ENCODE results near the gene KSR1.

- TF ChIP-seq CREB1 (IDR thresholded peaks at IDR 0.05; ENCODE audit: low read depth) (no peak), TEAD4 (IDR thresholded peaks at IDR 0.05) (no peak), EP300 (IDR thresholded peaks at IDR 0.05; ENCODE audit: borderline replicate concordance) (no peak), MAX (IDR thresholded peaks at IDR 0.05) (no peak), FOXM1 (IDR thresholded peaks at IDR 0.05; ENCODE audit: borderline replicate concordance, low read depth) (no peak), TCF12 (IDR thresholded peaks at IDR 0.05; ENCODE audit: low read depth) (no peak)
These were observed 41.4 kb downstream of the KSR1 start for GRCh38 chr17:27497696-27498095.
